ENCODE results near the gene TMEM212.

DNA sequence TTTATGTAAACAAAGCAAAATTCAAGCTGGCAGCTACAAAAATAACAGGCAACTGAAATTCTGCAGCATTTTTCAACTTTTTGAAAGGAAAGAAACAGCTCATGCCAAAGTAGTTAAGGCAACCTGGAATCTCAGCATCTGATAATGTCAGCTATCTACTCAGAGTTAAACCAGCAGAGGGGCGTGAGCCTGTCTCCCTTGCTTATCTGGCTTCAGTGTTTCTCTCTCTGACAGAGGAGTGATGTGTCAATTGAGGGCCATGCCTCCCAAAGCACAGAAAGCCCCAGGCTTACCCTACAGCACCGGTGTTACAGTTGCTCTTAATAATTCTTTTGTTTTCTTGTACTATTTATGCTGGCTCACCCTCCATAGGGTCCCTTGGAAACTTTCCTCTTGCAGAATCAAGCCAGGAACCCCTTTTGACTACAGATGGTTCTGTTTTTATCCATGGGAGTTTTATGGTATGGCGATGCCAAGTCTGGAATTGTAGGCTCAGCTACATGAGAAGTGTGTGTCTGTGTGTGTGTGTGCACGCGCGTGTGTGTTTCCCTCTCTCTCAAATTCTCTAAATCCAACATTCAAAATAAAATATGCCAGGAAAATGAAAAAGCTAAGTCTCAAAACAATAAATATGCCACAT lies 7.3 kb downstream of the TMEM212 start:
- TF ChIP-seq CTCF (IDR thresholded peaks at IDR 0.05) (no peak), EP300 (IDR thresholded peaks at IDR 0.05) (no peak), FOSL2 (IDR thresholded peaks at IDR 0.05) (no peak), FOSL2 (CRISPR knock-in tag; IDR thresholded peaks at IDR 0.05) (no peak)

All from A549 (cell line).